Hepatocyte (in vitro differentiated cells): ENCODE measurements around the gene TRPM5.

Experiments
- EZH2 ChIP-seq: fragments of 200-600 bp; sonication (generic); IDR thresholded peaks from 2 replicates; pipeline ENCODE4 v1.6.1; 2016; ENCODE audit warnings: antibody characterized with exemption, mild to moderate bottlenecking, borderline replicate concordance
- EZH2phosphoT487 ChIP-seq: fragments of 200-600 bp; sonication (generic); IDR thresholded peaks from one replicate; pipeline ENCODE4 v1.6.1; 2018; ENCODE audit warnings: antibody characterized with exemption, mild to moderate bottlenecking, low read depth, moderate library complexity; ENCODE audit not compliant: unreplicated experiment, severe bottlenecking
- TF ChIP-seq, protein P1 (sequence below): fragments of 200-600 bp; sonication (generic); IDR thresholded peaks from 2 replicates; pipeline ENCODE4 v1.5.1; 2016; ENCODE audit warnings: antibody characterized with exemption, mild to moderate bottlenecking; ENCODE audit not compliant: poor library complexity

DNA sequence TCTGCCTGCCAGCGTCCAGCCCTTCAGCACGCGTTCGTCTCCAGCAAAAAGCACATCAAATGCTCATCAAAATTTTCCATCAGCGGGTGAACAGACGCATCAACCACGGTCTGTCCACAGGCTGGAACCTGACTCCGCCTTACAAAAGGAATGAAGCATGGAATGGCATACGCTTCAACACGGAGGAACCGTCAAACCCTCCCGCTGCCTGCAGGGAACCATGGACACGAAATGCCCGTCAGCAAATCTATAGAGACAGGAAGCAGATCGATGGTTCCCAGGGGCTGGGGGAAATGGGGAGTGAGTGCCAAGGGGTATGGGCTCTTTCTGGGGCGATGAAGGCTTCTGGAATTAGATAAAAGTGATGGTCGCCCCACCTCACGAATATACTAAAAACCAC is 27.5 kb downstream of the TRPM5 start:
- TF ChIP-seq, protein P1, sequence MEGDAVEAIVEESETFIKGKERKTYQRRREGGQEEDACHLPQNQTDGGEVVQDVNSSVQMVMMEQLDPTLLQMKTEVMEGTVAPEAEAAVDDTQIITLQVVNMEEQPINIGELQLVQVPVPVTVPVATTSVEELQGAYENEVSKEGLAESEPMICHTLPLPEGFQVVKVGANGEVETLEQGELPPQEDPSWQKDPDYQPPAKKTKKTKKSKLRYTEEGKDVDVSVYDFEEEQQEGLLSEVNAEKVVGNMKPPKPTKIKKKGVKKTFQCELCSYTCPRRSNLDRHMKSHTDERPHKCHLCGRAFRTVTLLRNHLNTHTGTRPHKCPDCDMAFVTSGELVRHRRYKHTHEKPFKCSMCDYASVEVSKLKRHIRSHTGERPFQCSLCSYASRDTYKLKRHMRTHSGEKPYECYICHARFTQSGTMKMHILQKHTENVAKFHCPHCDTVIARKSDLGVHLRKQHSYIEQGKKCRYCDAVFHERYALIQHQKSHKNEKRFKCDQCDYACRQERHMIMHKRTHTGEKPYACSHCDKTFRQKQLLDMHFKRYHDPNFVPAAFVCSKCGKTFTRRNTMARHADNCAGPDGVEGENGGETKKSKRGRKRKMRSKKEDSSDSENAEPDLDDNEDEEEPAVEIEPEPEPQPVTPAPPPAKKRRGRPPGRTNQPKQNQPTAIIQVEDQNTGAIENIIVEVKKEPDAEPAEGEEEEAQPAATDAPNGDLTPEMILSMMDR, result no peak
- TF ChIP-seq EZH2 (no peak), EZH2phosphoT487 (no peak)
